HG03175 (cell line): ENCODE results near the gene ATP2C1.
"Not testable (repeated sequence)": the region's sequence is repeated elsewhere in the genome, so short reads cannot be mapped to it uniquely, and the experiment has no call there.

Experiments
- ATAC-seq: cut with Tn5 transposase; IDR thresholded peaks from one replicate; pipeline ENCODE4 v1.9.1; 2021; ENCODE audit warnings: mild to moderate bottlenecking, moderate library complexity; ENCODE audit not compliant: unreplicated experiment

Gene ATP2C1

GRCh38 chr3:131036986-131037385 lies 143.1 kb downstream of the ATP2C1 start:
- ATAC-seq = no peak

GRCh38 chr3:131038326-131038725 lies 144.4 kb downstream of the ATP2C1 start:
- ATAC-seq = no peak

GRCh38 chr3:131042271-131042985 lies 148.5 kb downstream of the ATP2C1 start:
- not testable (repeated sequence) for ATAC-seq

- no peak for ATAC-seq
Measured at GRCh38 chr3:131047582-131047981, 153.7 kb downstream of the ATP2C1 start.

GRCh38 chr3:131048030-131048429 lies 154.1 kb downstream of the ATP2C1 start:
- no peak for ATAC-seq

- ATAC-seq = no peak
Measured at GRCh38 chr3:131050001-131050400, 156.1 kb downstream of the ATP2C1 start.

GRCh38 chr3:131053043-131053859 lies 159.4 kb downstream of the ATP2C1 start:
- ATAC-seq = no peak
